Caco-2 (cell line): ENCODE measurements around the gene TMEM88. TPM values are rescaled to one million over a fixed set of nuclear protein-coding genes. Genes with fewer than 3 reads are reported as not detected.

Source experiments
- BruUV-seq: library from RNA; stranded (reverse); fragments of 400-500 nt; replicated peaks from 2 replicates; lab custom pipeline; 2021; lab: Mats Ljungman, UMichigan
- CTCF ChIA-PET: fragments of 300-600 bp; sonication (Branson Sonifier 250); formaldehyde crosslinking; loops from one replicate; lab custom pipeline; 2022; ENCODE audit warnings: antibody characterized with exemption; lab: Charles Lee
- POLR2A ChIA-PET: fragments of 300-600 bp; sonication (Branson Sonifier 250); formaldehyde crosslinking; loops from one replicate; lab custom pipeline; 2022; ENCODE audit warnings: antibody characterized with exemption; lab: Charles Lee
- DNase-seq, 2 experiments: peaks; one replicate each; pipeline versions ENCODE4 v3.0.0 to v3.0.0-alpha.2; 2020 to 2022
- H3K27me3 ChIP-seq: replicated peaks from 2 replicates; pipeline ENCODE4 v1.6.0; 2011; ENCODE audit warnings: low read length; ENCODE audit not compliant: control insufficient read depth, insufficient read depth
- H3K36me3 ChIP-seq: 2 replicates; pipeline ENCODE4 v1.5.1; 2011; ENCODE audit warnings: low read length; ENCODE audit not compliant: control insufficient read depth, insufficient read depth
- H3K4me1 ChIP-seq: fragments of 250-450 bp; sonication (Bioruptor Pico); 2 replicates; pipeline ENCODE4 v1.5.1; 2020; ENCODE audit warnings: mild to moderate bottlenecking
- H3K4me3 ChIP-seq: 2 replicates; pipeline ENCODE4 v1.5.1; 2011; ENCODE audit warnings: low read depth, mild to moderate bottlenecking, control low read depth, low read length
- H3K9me3 ChIP-seq: fragments of 250-450 bp; sonication (Bioruptor Pico); 2 replicates; pipeline ENCODE4 v1.5.1; 2020; ENCODE audit warnings: mild to moderate bottlenecking, moderate library complexity
- H3K27ac Mint-ChIP-seq: one replicate; pipeline ENCODE4 v1.8.0; 2022; ENCODE audit warnings: mixed read lengths; ENCODE audit not compliant: unreplicated experiment
- H3K27me3 Mint-ChIP-seq: one replicate; pipeline ENCODE4 v1.8.0; 2022; ENCODE audit warnings: mixed read lengths; ENCODE audit not compliant: insufficient read depth, unreplicated experiment
- H3K36me3 Mint-ChIP-seq: one replicate; pipeline ENCODE4 v1.8.0; 2022; ENCODE audit warnings: mild to moderate bottlenecking, mixed read lengths; ENCODE audit not compliant: insufficient read depth, unreplicated experiment
- H3K4me1 Mint-ChIP-seq: one replicate; pipeline ENCODE4 v1.8.0; 2022; ENCODE audit warnings: low read depth, mixed read lengths; ENCODE audit not compliant: unreplicated experiment
- H3K4me3 Mint-ChIP-seq: one replicate; pipeline ENCODE4 v1.8.0; 2022; ENCODE audit warnings: mild to moderate bottlenecking, moderate library complexity, mixed read lengths; ENCODE audit not compliant: unreplicated experiment
- H3K9me3 Mint-ChIP-seq: one replicate; pipeline ENCODE4 v1.8.0; 2022; ENCODE audit warnings: mixed read lengths; ENCODE audit not compliant: unreplicated experiment
- intact Hi-C: fragments of 100-400 bp; cut with micrococcal nuclease; formaldehyde crosslinking; loops from one replicate; pipeline ENCODE4 v1.10.0; 2022; ENCODE audit not compliant: unreplicated experiment
- total RNA-seq: library from RNA; stranded (reverse); gene quantifications from 2 replicates; pipeline ENCODE4 v1.2.3, GENCODE V29; 2022
- TF ChIP-seq, protein P1 (sequence below), 2 experiments: fragments of 200-600 bp in 1 of 2; IDR thresholded peaks; 1 replicate in 1 of 2; 2 replicates in 1 of 2; pipeline versions ENCODE4 v1.5.1 to v1.8.0; 2011 to 2022; ENCODE audit warnings: antibody characterized with exemption in 1 of 2, control low read depth in 1 of 2, inconsistent platforms in 1 of 2, low read depth in 1 of 2, low read length in 1 of 2, mild to moderate bottlenecking in 1 of 2, moderate library complexity in 1 of 2; ENCODE audit not compliant: insufficient read depth in 1 of 2, severe bottlenecking in 1 of 2, unreplicated experiment in 1 of 2

The TMEM88 gene
- total RNA-seq, 1 experiment from 2014 or later = 2.5 TPM

DNA sequence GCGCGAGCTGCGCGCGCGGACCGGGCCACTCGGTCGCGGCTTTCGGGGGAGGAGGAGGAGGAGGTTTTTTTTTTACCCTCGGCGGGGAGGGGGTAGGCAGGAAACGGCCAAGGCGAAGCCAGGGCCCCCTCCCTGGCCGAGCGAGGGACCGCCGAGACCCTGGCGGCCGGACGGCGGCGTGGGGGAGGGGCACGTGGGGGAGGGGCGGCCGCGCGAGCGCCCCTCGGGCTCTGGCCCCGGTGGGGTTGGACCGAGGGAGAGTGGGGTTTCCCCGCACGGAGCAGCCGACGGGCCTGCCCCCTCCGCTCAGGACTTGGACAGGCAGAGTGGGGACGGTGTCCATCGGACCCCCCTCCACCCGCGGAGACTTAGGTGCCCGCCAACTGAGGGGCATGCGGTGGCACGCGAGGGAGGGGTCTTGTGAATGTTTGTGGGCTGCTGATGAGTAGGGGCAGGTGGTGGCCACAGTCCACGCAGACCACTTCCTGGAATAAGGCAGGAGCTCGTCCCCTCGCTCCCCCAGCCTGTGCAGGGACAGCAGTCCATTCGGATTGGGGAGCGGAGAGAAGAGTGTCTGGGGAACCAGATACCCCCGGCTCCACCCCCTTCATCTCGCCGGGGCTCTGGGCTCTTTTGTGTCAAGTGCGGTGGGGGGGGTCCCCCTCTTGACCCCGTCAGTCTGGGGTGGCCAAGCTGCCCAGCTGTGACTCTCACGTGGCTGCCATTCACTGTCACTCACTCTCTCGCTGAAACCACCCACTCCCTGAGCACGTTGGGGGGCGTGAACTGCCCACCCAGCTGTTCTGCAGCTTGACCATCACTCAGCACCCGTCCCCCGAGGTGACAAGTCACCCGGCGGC lies 30.7 kb downstream of the TMEM88 start:
- H3K4me1 Mint-ChIP-seq = no peaks in the 10 kb centered on the region
- ChIA-PET CTCF (interaction anchor here (0.6 to 1.5 kb wide), 2 partner anchors 29 to 211 kb away, joined by 3 to 7 read pairs; partner anchors contain the start of gene NAA38), POLR2A (interaction anchor here (0.6 to 0.7 kb wide), 2 partner anchors 30 to 264 kb away, joined by 3 to 4 read pairs; no protein-coding TSS in a partner anchor)
- no peaks in the 10 kb centered on the region; the same call in 1 of the 2 replicates for H3K4me1 ChIP-seq
- DNase-seq = peak; percentile 35 to 37
- H3K36me3 Mint-ChIP-seq = peaks cover 2% of the 10 kb centered on the region
- BruUV-seq = no TSS peak
- no peaks in the 10 kb centered on the region for H3K27me3 ChIP-seq
- TF ChIP-seq, protein P1, sequence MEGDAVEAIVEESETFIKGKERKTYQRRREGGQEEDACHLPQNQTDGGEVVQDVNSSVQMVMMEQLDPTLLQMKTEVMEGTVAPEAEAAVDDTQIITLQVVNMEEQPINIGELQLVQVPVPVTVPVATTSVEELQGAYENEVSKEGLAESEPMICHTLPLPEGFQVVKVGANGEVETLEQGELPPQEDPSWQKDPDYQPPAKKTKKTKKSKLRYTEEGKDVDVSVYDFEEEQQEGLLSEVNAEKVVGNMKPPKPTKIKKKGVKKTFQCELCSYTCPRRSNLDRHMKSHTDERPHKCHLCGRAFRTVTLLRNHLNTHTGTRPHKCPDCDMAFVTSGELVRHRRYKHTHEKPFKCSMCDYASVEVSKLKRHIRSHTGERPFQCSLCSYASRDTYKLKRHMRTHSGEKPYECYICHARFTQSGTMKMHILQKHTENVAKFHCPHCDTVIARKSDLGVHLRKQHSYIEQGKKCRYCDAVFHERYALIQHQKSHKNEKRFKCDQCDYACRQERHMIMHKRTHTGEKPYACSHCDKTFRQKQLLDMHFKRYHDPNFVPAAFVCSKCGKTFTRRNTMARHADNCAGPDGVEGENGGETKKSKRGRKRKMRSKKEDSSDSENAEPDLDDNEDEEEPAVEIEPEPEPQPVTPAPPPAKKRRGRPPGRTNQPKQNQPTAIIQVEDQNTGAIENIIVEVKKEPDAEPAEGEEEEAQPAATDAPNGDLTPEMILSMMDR (IDR thresholded peaks at IDR 0.05; ENCODE audit: insufficient read depth in 1 of 2, low read depth in 1 of 2, low read length in 1 of 2, severe bottlenecking in 1 of 2, unreplicated experiment in 1 of 2) = no peak
- no peaks in the 10 kb centered on the region for H3K36me3 ChIP-seq
- H3K9me3 ChIP-seq = no peaks in the 10 kb centered on the region
- H3K4me3 Mint-ChIP-seq = no peak overlapping the region
- peak overlapping the region; percentile 72 for H3K4me3 ChIP-seq
- no peaks in the 10 kb centered on the region for H3K9me3 Mint-ChIP-seq
- intact Hi-C loops = no loop called here
- no peaks in the 10 kb centered on the region for H3K27me3 Mint-ChIP-seq
- H3K27ac Mint-ChIP-seq = no peak overlapping the region

DNA sequence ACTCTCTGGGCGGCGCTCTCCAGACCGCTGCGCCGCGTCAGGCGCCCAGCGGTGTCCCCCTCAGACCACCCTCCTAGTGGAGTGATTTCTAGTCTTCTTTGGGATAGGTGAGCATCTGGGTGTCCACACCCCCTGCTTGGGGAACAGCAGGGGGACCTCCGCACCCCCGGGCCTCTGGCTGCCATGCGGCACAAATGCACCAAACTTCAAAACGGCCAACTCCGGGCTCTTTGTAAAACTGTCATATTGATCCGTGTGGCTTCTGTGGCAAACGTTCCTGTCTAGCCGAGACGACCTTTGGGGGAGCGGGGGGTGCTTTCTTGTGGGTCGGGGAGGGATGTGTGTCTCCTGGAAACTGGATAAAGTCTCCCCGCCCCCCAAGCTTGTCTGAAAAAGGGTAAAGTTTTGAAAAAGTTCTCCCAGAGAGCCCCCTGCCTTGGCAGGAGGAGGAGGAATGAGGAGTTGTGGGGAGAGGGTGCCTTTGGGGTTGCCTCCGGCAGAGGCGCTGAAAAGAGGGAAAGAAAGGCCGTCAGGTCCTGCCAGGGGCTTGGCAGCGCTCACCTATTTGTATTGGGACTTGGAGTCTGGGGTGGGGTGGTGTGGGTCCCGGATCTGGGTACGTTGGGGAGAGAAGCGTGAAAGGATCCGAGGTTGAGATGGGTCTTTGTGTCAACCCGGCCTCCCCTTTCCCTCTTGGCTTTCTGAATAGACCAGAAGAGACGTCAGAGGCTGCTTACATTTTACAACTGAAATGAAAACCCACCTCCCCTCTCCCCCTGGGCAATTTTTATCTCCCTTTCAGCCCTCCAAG lies 31.6 kb downstream of the TMEM88 start:
- Mint-ChIP-seq H3K4me3 (no peak overlapping the region), H3K4me1 (no peaks in the 10 kb centered on the region), H3K9me3 (no peaks in the 10 kb centered on the region), H3K27ac (no peak overlapping the region), H3K36me3 (peaks cover 6% of the 10 kb centered on the region), H3K27me3 (no peaks in the 10 kb centered on the region)
- Histone ChIP-seq H3K4me3 (peak overlapping the region; percentile 72), H3K9me3 (no peaks in the 10 kb centered on the region), H3K4me1 (no peaks in the 10 kb centered on the region; the same call in 1 of the 2 replicates), H3K36me3 (no peaks in the 10 kb centered on the region), H3K27me3 (no peaks in the 10 kb centered on the region)
- TF ChIP-seq, protein P1 (IDR thresholded peaks at IDR 0.05; ENCODE audit: insufficient read depth in 1 of 2, low read depth in 1 of 2, low read length in 1 of 2, severe bottlenecking in 1 of 2, unreplicated experiment in 1 of 2) = no peak
- ChIA-PET CTCF (interaction anchor here (1.5 kb wide), 1 partner anchor 29 kb away, joined by 7 read pairs; the partner anchor contains the start of gene NAA38), POLR2A (no interaction called here)
- peak in 1 of 2 experiments; percentile 18 for DNase-seq
- BruUV-seq = no TSS peak
- intact Hi-C loops = no loop called here

DNA sequence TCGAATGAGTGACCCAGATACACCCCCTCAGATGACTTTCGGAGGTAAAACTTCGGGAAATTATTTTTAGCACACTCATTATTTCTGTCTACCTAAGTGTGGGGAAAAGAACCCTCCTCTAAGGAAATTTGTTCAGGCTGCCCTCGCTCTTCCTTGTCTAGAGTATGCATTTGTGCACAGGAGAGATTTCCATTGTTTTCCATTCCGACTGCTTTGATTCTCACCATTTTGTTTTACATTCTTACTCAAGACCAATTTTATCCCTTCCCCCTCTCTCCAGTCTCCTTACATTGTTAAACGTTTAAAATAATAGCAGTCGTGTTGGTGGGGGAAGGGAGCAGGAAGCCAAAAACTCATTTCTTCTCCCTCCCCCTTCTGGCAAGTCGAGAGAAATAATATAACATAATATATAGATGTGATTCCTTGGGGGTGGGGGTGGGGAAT lies 32.2 kb downstream of the TMEM88 start:
- ChIA-PET POLR2A (no interaction called here), CTCF (no interaction called here)
- peak overlapping the region; percentile 72 for H3K4me3 ChIP-seq
- intact Hi-C loops = no loop called here
- Mint-ChIP-seq H3K9me3 (no peaks in the 10 kb centered on the region), H3K4me1 (no peaks in the 10 kb centered on the region), H3K36me3 (peaks cover 6% of the 10 kb centered on the region), H3K27me3 (no peaks in the 10 kb centered on the region), H3K27ac (no peak overlapping the region), H3K4me3 (no peak overlapping the region)
- no peaks in the 10 kb centered on the region; the same call in 1 of the 2 replicates for H3K4me1 ChIP-seq
- H3K9me3 ChIP-seq = no peaks in the 10 kb centered on the region
- no peaks in the 10 kb centered on the region for H3K27me3 ChIP-seq
- no peak for DNase-seq
- TSS peak; percentile 38 for BruUV-seq
- no peaks in the 10 kb centered on the region for H3K36me3 ChIP-seq
- TF ChIP-seq, protein P1 (IDR thresholded peaks at IDR 0.05; ENCODE audit: insufficient read depth in 1 of 2, low read depth in 1 of 2, low read length in 1 of 2, severe bottlenecking in 1 of 2, unreplicated experiment in 1 of 2) = no peak
